ENCODE results near the gene MAPK14.

The MAPK14 gene

GRCh38 chr6:36102853-36103252 lies 75.2 kb downstream of the MAPK14 start:
- DNase-seq (ENCODE audit: low spot score) = no peak

GRCh38 chr6:36104836-36105235 lies 77.2 kb downstream of the MAPK14 start:
- peak; percentile 36 for DNase-seq (ENCODE audit: low spot score)

DNA sequence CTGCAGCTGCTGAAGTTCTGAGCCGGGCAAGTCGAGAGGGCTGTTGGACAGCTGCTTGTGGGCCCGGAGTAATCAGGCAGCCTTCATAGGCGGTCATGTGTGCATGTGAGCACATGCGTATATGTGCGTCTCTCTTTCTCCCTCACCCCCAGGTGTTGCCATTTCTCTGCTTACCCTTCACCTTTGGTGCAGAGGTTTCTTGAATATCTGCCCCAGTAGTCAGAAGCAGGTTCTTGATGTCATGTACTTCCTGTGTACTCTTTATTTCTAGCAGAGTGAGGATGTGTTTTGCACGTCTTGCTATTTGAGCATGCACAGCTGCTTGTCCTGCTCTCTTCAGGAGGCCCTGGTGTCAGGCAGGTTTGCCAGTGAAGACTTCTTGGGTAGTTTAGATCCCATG lies 81.5 kb downstream of the MAPK14 start:
- no peak for DNase-seq (ENCODE audit: low spot score)

- no peak for DNase-seq (ENCODE audit: low spot score)
Measured at GRCh38 chr6:36110050-36110449, 82.4 kb downstream of the MAPK14 start.

DNA sequence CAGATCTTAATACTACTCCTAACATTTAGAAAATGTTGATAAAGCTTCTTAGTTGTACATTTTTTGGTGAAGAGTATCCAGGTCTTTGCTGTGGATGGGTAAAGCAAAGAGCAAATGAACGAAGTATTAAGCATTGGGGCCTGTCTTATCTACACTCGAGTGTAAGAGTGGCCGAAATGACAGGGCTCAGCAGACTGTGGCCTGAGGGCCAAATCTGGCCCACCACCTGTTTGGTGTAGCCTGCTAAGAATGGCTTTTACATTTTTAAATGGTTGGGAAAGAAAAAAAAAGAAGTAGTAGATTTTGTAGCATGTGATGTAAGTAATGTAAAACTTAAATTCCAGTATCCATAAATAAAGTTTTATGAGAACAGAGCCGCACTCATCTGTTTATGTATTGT lies 83.3 kb downstream of the MAPK14 start:
- DNase-seq (ENCODE audit: low spot score) = no peak

GRCh38 chr6:36111526-36111925 lies 83.9 kb downstream of the MAPK14 start:
- DNase-seq (ENCODE audit: low spot score) = no peak

DNA sequence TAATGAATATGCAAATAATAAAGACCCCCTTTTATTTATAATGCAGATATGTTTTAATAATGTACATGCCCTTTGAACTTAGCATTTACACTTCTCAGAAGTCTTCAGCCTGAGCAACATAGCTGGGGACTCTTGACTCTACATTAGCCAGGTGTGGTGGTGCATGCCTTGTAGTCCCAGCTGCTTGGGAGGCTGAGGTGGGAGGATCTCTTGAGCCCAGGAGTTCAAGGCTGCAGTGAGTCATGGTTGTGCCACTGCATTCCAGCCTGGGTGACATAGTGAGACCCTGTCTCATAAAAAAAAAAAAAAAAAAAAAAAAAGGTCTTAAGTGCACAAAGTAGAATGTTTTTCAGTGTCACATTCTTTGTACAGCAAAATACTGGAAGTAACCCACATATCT lies 85.4 kb downstream of the MAPK14 start:
- DNase-seq (ENCODE audit: low spot score) = no peak

- no peak for DNase-seq (ENCODE audit: low spot score)
Measured at GRCh38 chr6:36113703-36114102, 86.1 kb downstream of the MAPK14 start.

- no peak for DNase-seq (ENCODE audit: low spot score)
Measured at GRCh38 chr6:36114798-36115408, 87.3 kb downstream of the MAPK14 start.

GRCh38 chr6:36115412-36115811 lies 87.8 kb downstream of the MAPK14 start:
- no peak for DNase-seq (ENCODE audit: low spot score)

GRCh38 chr6:36116066-36116864 lies 88.7 kb downstream of the MAPK14 start:
- no peak for DNase-seq (ENCODE audit: low spot score)

- no peak for DNase-seq (ENCODE audit: low spot score)
Measured at GRCh38 chr6:36116943-36117342, 89.3 kb downstream of the MAPK14 start.

GRCh38 chr6:36117658-36118549 lies 90.3 kb downstream of the MAPK14 start:
- DNase-seq (ENCODE audit: low spot score) = no peak

- DNase-seq (ENCODE audit: low spot score) = no peak
Measured at GRCh38 chr6:36118550-36119107, 91.0 kb downstream of the MAPK14 start.

- DNase-seq (ENCODE audit: low spot score) = no peak
Measured at GRCh38 chr6:36119209-36119608, 91.6 kb downstream of the MAPK14 start.

- DNase-seq (ENCODE audit: low spot score) = no peak
Measured at GRCh38 chr6:36120018-36120417, 92.4 kb downstream of the MAPK14 start.

DNA sequence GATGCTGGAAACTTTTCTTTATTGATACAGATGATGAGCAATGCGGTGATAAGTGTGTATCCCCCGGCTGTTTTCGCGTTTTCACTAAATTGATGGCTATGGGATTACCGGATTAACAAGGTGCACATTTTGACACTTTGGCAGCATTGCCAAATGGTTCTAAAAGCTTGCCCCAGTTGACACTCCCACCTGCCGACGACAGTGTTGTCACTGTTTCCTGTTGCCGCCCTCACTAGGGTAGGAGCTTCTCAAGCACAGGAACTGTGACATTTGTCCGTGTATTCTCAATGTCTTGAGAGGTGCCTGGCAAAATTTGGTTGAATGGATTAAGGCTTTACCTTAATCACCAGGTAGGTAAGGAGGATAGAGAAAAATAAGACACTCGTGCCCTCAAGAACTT lies 92.9 kb downstream of the MAPK14 start:
- no peak for DNase-seq (ENCODE audit: low spot score)

DNA sequence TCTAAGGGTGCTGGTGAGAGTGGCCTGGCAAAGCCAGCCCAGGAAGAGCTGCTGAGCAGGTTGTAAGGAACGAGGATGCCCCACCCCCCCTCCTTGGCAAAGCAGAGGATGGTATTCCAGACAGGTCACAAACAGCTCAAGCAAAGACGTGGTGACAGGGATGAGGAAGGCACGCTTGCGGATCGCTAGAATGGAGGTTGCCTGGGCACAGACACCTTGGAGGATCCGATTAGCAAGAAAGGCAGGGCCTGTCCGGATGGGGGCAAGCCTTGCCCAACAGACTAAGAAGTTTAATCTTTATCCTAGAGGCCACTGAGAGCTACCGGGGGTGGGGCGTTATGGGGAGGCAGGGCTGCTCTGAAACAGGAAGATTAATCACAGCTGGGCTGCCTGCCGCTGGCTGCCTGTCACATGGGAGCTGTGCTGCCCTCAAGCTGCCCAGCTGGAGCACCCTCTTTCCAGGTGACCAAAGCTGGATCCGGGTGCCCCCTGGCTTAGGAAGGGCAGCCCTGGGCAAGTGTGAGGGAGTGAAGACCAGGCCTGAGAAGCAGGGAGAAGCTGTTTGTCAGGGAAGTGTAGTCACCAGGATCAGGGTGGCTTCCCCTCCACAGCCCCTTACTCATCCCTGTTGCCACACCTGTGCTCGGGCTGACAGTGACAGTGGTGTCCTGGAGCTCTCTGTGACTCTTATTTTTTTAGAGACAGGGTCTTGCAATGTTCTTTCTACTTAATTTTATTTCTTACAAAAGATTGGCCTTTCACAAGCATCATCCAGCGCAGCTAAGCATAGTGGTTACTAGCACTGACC lies 93.6 kb downstream of the MAPK14 start:
- DNase-seq (ENCODE audit: low spot score) = no peak

DNA sequence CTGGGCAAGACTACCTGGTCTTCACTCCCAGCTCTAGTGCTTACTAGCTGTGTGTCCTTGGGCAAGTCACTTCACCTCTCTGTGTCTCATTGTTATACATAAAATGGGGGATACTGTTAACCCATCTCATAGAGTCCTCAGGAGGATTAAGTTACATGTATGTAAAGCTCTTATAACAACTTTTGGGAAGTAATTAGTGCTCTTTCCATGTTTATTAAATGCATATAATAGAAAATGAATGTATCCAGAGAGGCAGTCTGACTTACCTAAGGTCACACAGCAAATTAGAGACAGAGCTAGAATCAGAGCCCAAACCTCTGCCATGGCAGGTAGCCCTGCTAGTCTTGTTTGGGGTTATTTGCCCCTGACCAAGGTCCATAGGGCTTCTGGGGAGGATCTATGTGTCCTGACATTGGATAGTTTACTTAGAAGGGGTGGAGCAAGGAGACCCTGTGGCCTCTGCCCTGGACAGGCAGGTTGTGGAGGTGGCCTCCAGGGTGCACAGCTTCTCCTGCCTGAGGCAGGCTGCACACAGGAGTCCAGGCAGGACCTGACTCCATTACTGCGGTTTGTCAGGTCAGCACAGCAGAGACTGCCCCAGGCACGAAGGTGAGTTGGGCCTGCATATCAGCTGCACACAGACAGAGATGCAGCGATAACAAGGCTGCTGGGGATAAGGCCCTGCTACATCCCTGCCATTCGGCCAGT lies 94.3 kb downstream of the MAPK14 start:
- no peak for DNase-seq (ENCODE audit: low spot score)

GRCh38 chr6:36122495-36123269 lies 95.1 kb downstream of the MAPK14 start:
- no peak for DNase-seq (ENCODE audit: low spot score)

Measured in pons (tissue), 1 donor.